H9 (cell line): ENCODE data around the gene MGAT5. TPM values are rescaled to one million over a fixed set of nuclear protein-coding genes. Genes with fewer than 3 reads are reported as not detected.

Source experiments
- DNase-seq: peaks from one replicate; pipeline ENCODE4 v3.0.0-alpha.2; 2017
- H2AFZ ChIP-seq: one replicate; pipeline ENCODE4 v1.6.1; 2013; ENCODE audit warnings: mild to moderate bottlenecking, low read length, control low read depth, moderate library complexity
- H2AK5ac ChIP-seq: 2 replicates; pipeline ENCODE4 v1.6.1; 2013; ENCODE audit warnings: low read length, control low read depth, mixed read lengths; ENCODE audit not compliant: insufficient read length
- H2BK120ac ChIP-seq: one replicate; pipeline ENCODE4 v1.6.1; 2013; ENCODE audit warnings: low read depth, mild to moderate bottlenecking, low read length, control low read depth, inconsistent platforms; ENCODE audit not compliant: poor library complexity, severe bottlenecking
- H2BK12ac ChIP-seq: 2 replicates; pipeline ENCODE4 v1.6.1; 2013; ENCODE audit warnings: low read length, control low read depth, mixed read lengths, low read depth; ENCODE audit not compliant: insufficient read length
- H2BK15ac ChIP-seq: 2 replicates; pipeline ENCODE4 v1.6.1; 2013; ENCODE audit warnings: low read depth, low read length, control low read depth
- H2BK20ac ChIP-seq: one replicate; pipeline ENCODE4 v1.6.1; 2013; ENCODE audit warnings: low read depth, mild to moderate bottlenecking, low read length, control low read depth, inconsistent platforms; ENCODE audit not compliant: poor library complexity, severe bottlenecking
- H2BK5ac ChIP-seq: 2 replicates; pipeline ENCODE4 v1.6.1; 2013; ENCODE audit warnings: low read length, control low read depth, mixed read lengths; ENCODE audit not compliant: insufficient read length
- H3K14ac ChIP-seq: 2 replicates; pipeline ENCODE4 v1.6.1; 2013; ENCODE audit warnings: low read length, control low read depth; ENCODE audit not compliant: insufficient read depth
- H3K18ac ChIP-seq: 2 replicates; pipeline ENCODE4 v1.6.1; 2013; ENCODE audit warnings: low read depth, mild to moderate bottlenecking, mixed read lengths, low read length, control low read depth; ENCODE audit not compliant: insufficient read length
- H3K23ac ChIP-seq: 2 replicates; pipeline ENCODE4 v1.6.1; 2013; ENCODE audit warnings: low read length, control low read depth, mixed read lengths, low read depth; ENCODE audit not compliant: insufficient read length
- H3K23me2 ChIP-seq: 2 replicates; pipeline ENCODE4 v1.6.1; 2013; ENCODE audit warnings: low read depth, mild to moderate bottlenecking, mixed read lengths, low read length, control low read depth; ENCODE audit not compliant: insufficient read length, poor library complexity, severe bottlenecking
- H3K27ac ChIP-seq: 2 replicates; pipeline ENCODE4 v1.5.1; 2013; ENCODE audit warnings: low read length, control low read depth, mixed read lengths, low read depth; ENCODE audit not compliant: insufficient read length
- H3K27me3 ChIP-seq: 2 replicates; pipeline ENCODE4 v1.6.1; 2013; ENCODE audit warnings: low read length, control low read depth, inconsistent platforms; ENCODE audit not compliant: insufficient read depth
- H3K4ac ChIP-seq: 2 replicates; pipeline ENCODE4 v1.6.1; 2013; ENCODE audit warnings: low read depth, mild to moderate bottlenecking, control low read depth, inconsistent platforms, low read length, moderate library complexity
- H3K4me1 ChIP-seq: 2 replicates; pipeline ENCODE4 v1.6.1; 2013; ENCODE audit warnings: low read length, control low read depth, inconsistent platforms; ENCODE audit not compliant: insufficient read depth
- H3K4me2 ChIP-seq: 2 replicates; pipeline ENCODE4 v1.6.1; 2013; ENCODE audit warnings: low read length, control low read depth, mixed read lengths; ENCODE audit not compliant: insufficient read length, insufficient read depth
- H3K56ac ChIP-seq: 2 replicates; pipeline ENCODE4 v1.6.1; 2013; ENCODE audit warnings: low read depth, mild to moderate bottlenecking, mixed read lengths, low read length, control low read depth; ENCODE audit not compliant: insufficient read length
- H3K79me1 ChIP-seq: 2 replicates; pipeline ENCODE4 v1.6.1; 2013; ENCODE audit warnings: low read depth, mild to moderate bottlenecking, moderate library complexity, low read length, control low read depth, inconsistent platforms; ENCODE audit not compliant: insufficient read depth, poor library complexity, severe bottlenecking
- H3K79me2 ChIP-seq: 2 replicates; pipeline ENCODE4 v1.6.1; 2013; ENCODE audit warnings: low read length, control low read depth, inconsistent platforms; ENCODE audit not compliant: insufficient read depth
- H3K9ac ChIP-seq: 2 replicates; pipeline ENCODE4 v1.6.1; 2013; ENCODE audit warnings: low read length, control low read depth, mixed read lengths; ENCODE audit not compliant: insufficient read length; ENCODE audit errors: extremely low read depth
- H3K9me3 ChIP-seq: one replicate; pipeline ENCODE4 v1.6.1; 2013; ENCODE audit warnings: low read depth, low read length, inconsistent platforms; ENCODE audit not compliant: control insufficient read depth
- H3T11ph ChIP-seq: one replicate; pipeline ENCODE4 v1.6.1; 2013; ENCODE audit warnings: mild to moderate bottlenecking, low read length, control low read depth, inconsistent platforms
- H4K20me1 ChIP-seq: one replicate; pipeline ENCODE4 v1.6.1; 2013; ENCODE audit not compliant: control insufficient read depth, insufficient read length, insufficient read depth
- H4K5ac ChIP-seq: 2 replicates; pipeline ENCODE4 v1.6.1; 2013; ENCODE audit warnings: low read depth, mild to moderate bottlenecking, mixed read lengths, low read length, control low read depth; ENCODE audit not compliant: insufficient read length
- H4K8ac ChIP-seq: replicated peaks from 2 replicates; pipeline ENCODE4 v1.6.1; 2013; ENCODE audit warnings: low read length, control low read depth, mixed read lengths, low read depth; ENCODE audit not compliant: insufficient read length
- H4K91ac ChIP-seq: 2 replicates; pipeline ENCODE4 v1.6.1; 2013; ENCODE audit warnings: low read depth, mild to moderate bottlenecking, moderate library complexity, mixed read lengths, low read length, control low read depth; ENCODE audit not compliant: insufficient read length
- H3K27ac Mint-ChIP-seq, 3 experiments: 2 replicates in 2 of 3; 3 replicates in 1 of 3; pipeline ENCODE4 v1.8.0; 2020 to 2021; ENCODE audit warnings: mixed read lengths in 3 of 3, mild to moderate bottlenecking in 1 of 3, moderate library complexity in 1 of 3
- H3K27me3 Mint-ChIP-seq: 2 replicates; pipeline ENCODE4 v1.8.0; 2021; ENCODE audit warnings: low read depth, mild to moderate bottlenecking, moderate library complexity, mixed read lengths
- H3K36me3 Mint-ChIP-seq, 3 experiments: 2 replicates in 2 of 3; 3 replicates in 1 of 3; pipeline ENCODE4 v1.8.0; 2020 to 2021; ENCODE audit warnings: low read depth in 3 of 3, mixed read lengths in 3 of 3; ENCODE audit not compliant: insufficient read depth in 1 of 3
- H3K4me1 Mint-ChIP-seq, 2 experiments: 2 replicates each; pipeline ENCODE4 v1.8.0; 2020; ENCODE audit warnings: mixed read lengths in 2 of 2
- H3K4me3 Mint-ChIP-seq, 2 experiments: 2 replicates in 1 of 2; 3 replicates in 1 of 2; pipeline ENCODE4 v1.8.0; 2020 to 2021; ENCODE audit warnings: mild to moderate bottlenecking in 2 of 2, mixed read lengths in 2 of 2, moderate library complexity in 1 of 2
- H3K9me3 Mint-ChIP-seq, 2 experiments: 2 replicates in 1 of 2; 3 replicates in 1 of 2; pipeline ENCODE4 v1.8.0; 2020; ENCODE audit warnings: mild to moderate bottlenecking in 2 of 2, mixed read lengths in 2 of 2, moderate library complexity in 1 of 2
- WGBS: extraction: QIAGEN DNeasy Blood & Tissue Kit; methylation state at CpG from one replicate; pipeline ENCODE4 v1.1.7; 2013; ENCODE audit warnings: missing lambda C conversion rate, low lambda C conversion rate, mixed read lengths; ENCODE audit not compliant: insufficient read length; ENCODE audit errors: extremely low coverage; 5-methylcytosine and 5-hydroxymethylcytosine counted together
- total RNA-seq: library from RNA; stranded (reverse); gene quantifications from 2 replicates; pipeline ENCODE4 v1.2.1, GENCODE V29; 2021
- TF ChIP-seq, protein P1 (sequence below): fragments of 200-600 bp; sonication (generic); conservative IDR thresholded peaks from 3 replicates; pipeline ENCODE4 v1.8.0; 2021; ENCODE audit warnings: antibody characterized with exemption, mild to moderate bottlenecking

MGAT5 gene
- total RNA-seq, 1 experiment from 2014 or later, result 25.7 TPM

DNA sequence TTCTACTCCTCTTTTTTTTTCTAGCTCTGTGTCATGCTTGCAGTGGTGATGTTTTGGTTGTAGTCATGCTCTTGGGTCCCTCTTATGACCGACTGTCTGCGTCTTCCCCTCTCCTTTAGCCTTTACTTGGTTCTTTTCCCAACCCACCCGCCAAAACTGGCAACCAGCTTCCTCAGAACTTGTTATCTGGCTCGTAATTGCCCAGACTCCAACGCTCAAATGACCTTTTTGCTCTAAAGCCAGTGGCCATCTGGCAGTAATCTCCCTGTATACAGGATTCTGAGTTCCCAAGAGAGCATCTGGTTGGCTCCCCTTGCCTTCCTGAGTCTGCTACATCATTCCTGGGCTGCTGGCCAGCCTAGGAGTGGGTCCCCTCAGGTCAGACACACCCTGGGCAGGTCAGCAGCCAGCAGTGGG is 147.2 kb downstream of the MGAT5 start:
- DNase-seq, result no peak
- H3K23me2 ChIP-seq, result no peaks in the 10 kb centered on the region
- H2BK5ac ChIP-seq, result no peak overlapping the region
- Mint-ChIP-seq H3K36me3 (peaks cover 5 to 6% (median 5%) of the 10 kb centered on the region in 3 experiments; a peak in 5 of 7 replicates), H3K27ac (no peak overlapping the region; a peak in 1 of 7 replicates), H3K4me1 (peaks cover 8 to 9% of the 10 kb centered on the region in 2 experiments), H3K27me3 (no peaks in the 10 kb centered on the region), H3K9me3 (no peaks in the 10 kb centered on the region), H3K4me3 (no peak overlapping the region)
- H3K27me3 ChIP-seq, result no peaks in the 10 kb centered on the region
- no peak overlapping the region for H2AFZ ChIP-seq
- H3K27ac ChIP-seq, result no peak overlapping the region
- H2AK5ac ChIP-seq, result no peak overlapping the region
- no peak overlapping the region for H3T11ph ChIP-seq
- TF ChIP-seq, protein P1, sequence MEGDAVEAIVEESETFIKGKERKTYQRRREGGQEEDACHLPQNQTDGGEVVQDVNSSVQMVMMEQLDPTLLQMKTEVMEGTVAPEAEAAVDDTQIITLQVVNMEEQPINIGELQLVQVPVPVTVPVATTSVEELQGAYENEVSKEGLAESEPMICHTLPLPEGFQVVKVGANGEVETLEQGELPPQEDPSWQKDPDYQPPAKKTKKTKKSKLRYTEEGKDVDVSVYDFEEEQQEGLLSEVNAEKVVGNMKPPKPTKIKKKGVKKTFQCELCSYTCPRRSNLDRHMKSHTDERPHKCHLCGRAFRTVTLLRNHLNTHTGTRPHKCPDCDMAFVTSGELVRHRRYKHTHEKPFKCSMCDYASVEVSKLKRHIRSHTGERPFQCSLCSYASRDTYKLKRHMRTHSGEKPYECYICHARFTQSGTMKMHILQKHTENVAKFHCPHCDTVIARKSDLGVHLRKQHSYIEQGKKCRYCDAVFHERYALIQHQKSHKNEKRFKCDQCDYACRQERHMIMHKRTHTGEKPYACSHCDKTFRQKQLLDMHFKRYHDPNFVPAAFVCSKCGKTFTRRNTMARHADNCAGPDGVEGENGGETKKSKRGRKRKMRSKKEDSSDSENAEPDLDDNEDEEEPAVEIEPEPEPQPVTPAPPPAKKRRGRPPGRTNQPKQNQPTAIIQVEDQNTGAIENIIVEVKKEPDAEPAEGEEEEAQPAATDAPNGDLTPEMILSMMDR, result no peak
- H4K5ac ChIP-seq, result no peak overlapping the region
- H3K4me2 ChIP-seq, result no peak overlapping the region
- no peaks in the 10 kb centered on the region for H3K79me2 ChIP-seq
- H2BK120ac ChIP-seq, result no peak overlapping the region
- no peak overlapping the region for H2BK15ac ChIP-seq
- H3K79me1 ChIP-seq, result no peaks in the 10 kb centered on the region
- no peaks in the 10 kb centered on the region for H3K4me1 ChIP-seq
- no peak overlapping the region for H3K56ac ChIP-seq
- WGBS, result no CpG with 5 or more reads among the region's 5 CpGs
- H2BK12ac ChIP-seq, result no peak overlapping the region
- no peaks in the 10 kb centered on the region for H3K9me3 ChIP-seq
- H2BK20ac ChIP-seq, result no peak overlapping the region
- H3K4ac ChIP-seq, result no peak overlapping the region
- H3K18ac ChIP-seq, result no peak overlapping the region
- no peak overlapping the region for H3K9ac ChIP-seq
- H3K23ac ChIP-seq, result no peak overlapping the region
- H3K14ac ChIP-seq, result no peak overlapping the region
- no peak overlapping the region for H4K8ac ChIP-seq
- no peak overlapping the region for H4K91ac ChIP-seq
- H4K20me1 ChIP-seq, result no peaks in the 10 kb centered on the region
